HG03342 (cell line): Measurements from ENCODE around the gene SLMAP.
"Not testable (repeated sequence)": the region's sequence is repeated elsewhere in the genome, so short reads cannot be mapped to it uniquely, and the experiment has no call there.

Experiments used
- ATAC-seq: cut with Tn5 transposase; IDR thresholded peaks from one replicate; pipeline ENCODE4 v1.9.1; 2021; ENCODE audit warnings: mild to moderate bottlenecking, moderate library complexity; ENCODE audit not compliant: unreplicated experiment

SLMAP gene

DNA sequence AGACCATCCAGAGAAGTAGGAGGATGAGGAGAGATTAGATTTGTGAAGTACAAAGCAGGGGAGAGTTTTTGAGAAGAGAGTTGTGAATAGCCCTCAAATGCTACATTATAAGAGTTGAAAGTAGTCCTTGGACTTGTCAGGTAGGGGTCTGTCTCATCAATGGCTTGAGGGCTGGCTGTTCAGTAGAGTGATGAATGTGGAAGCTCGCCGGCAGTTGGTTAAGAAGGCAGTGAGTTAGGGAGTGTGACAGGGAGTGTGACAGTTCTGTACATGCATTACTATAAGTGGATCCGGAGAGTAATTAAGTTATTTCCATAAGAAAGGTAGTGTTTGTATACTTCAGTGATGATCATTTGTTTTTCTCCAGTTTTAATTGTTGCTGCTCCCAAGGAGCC, 32.5 kb downstream of the SLMAP start:
- ATAC-seq, result no peak

DNA sequence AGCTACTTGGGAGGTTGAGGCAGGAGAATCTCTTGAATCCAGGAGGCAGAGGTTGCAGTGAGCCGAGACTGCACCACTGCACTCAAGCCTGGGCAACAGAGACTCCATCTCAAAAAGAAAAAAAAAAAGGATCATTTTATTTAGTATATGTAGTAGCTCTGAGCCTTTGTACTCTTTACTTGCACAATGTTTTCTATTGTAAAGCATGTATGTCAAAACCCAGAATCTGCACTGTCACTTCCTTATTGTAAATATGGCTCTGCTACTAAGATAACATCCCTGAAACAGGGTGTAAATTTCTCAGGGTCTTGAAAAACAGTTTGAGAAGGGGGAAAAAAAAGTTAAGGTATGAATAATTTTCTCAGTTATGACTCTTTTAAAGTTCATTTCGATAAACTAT, 35.1 kb downstream of the SLMAP start:
- no peak for ATAC-seq

DNA sequence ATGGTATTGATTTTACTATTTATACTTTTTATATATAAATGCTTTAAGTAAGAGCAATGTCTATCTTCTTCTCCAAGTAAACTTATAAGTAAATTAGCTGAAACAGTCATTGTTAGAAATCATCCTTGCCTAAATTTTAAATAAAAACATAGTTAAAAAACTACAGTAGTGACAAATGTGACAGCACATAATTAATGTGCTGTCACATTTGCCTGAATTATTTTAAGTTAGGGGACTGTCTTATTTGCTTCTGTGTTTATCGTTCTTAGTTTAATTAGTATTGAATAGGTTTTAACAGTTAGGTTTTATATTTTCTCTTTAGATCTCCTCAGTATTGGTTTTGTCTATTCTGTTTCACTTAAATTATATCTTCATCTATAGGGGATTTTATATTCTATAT, 36.1 kb downstream of the SLMAP start:
- ATAC-seq, result no peak

DNA sequence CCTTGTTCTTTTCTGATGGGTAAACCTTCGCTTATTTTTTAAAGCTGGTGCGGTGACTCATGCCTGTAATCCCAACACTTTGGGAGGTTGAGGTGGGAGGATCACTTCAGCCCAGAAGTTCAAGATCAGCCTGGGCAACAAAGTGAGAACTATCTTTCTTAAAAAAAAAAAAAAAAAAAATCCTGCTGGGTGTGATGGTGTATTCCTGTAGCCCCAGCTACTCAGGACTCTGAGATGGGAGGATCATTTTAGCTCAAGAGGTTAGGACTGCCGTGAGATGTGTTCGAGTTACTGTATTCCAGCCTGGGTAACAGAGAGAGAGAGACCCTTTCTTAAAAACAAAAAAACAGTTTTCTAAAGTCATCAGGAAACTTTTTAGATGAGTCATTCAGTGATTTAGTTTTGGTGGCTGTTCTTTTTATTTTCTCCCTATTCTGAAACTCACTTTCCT, 37.7 kb downstream of the SLMAP start:
- no peak for ATAC-seq

DNA sequence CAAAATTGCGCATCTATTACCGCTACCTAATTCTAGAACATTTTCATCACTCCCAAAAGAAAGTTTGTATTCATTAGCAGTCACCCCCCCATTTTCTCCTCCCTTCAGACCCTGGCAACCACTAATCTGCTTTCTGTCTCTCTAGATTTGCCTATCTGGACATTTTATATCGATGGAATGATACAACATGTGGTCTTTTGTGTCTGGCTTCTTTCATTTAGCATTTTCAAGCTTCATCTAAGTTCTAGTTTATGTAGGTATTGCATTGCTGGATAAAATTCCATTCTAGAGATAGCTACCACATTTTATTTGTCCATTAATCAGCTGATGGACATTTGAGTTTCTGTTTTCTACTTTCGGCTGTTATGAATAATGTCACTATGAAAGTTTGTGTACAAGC, 38.4 kb downstream of the SLMAP start:
- ATAC-seq, result no peak

DNA sequence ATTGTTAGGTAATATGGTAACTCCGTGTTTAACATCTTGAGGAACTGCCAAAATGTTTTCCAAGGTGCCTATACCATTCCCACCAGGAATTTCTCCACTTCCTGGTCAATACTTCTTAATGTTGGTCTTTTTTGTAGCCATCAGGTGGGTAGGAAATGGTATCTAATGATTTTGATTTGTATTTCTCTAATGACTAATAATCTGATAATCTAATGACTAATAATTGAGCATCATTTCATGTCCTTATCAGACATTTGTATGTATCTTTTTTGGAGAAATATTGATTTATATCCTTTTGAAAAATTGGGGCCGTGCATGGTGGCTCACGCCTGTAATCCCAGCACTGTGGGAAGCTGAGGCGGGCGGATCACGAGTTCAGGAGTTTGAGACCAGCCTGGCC, 38.8 kb downstream of the SLMAP start:
- ATAC-seq, result no peak

DNA sequence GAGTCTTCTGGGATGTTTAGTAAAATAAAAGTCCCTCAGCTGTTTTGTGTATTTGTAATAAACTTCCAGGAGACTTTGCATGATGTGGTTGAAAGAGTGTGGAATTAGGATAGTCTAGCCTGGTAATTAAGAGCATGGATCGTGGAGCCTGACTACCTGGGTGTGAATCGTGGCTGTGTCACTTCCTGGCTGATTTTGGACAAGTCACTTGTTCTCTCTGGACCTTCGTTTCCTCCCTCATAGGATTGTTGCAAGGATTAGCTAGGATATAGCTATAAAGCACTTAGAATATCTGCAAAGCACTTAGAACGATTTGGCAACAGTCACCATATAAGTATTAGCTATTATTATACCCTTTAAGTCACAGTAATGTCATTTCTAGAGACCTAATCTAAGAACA, 40.2 kb downstream of the SLMAP start:
- ATAC-seq, result no peak

DNA sequence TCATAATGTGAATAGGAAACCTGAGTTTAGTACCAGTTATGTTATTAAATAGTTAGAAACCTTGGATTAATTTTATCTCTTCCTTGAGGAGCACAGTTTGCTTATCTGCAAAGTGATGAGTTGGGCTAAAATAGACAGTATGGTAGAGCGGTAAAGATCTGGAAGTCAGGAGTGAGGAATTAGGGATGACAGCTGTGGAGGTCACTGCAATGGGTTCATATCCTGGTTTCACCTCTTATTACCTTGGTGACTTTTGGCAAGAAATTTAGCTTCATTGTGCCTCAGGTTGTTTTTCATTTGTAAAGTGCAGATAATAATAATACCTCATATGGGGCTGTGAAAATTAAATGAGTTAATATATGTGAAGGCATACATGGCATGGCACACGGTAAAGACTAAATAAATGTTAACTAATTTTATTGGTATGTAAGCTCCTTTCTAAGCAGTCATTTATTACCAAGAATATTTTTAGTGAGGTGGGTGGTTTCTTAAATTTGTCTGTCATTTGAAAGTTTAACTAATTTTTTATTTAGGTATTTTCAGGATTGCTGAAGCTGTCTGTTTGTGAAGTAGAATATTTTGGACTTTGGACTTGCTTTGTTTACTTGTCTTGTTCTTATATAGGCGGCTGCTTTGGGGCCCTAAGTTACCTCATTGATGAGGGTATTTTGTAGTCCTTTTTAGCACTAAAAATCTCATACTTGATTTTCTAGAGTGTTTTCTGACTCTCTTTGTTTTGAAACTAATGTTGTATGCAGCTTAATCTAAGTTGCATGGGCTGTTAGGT, 41.8 kb downstream of the SLMAP start:
- ATAC-seq, result no peak

DNA sequence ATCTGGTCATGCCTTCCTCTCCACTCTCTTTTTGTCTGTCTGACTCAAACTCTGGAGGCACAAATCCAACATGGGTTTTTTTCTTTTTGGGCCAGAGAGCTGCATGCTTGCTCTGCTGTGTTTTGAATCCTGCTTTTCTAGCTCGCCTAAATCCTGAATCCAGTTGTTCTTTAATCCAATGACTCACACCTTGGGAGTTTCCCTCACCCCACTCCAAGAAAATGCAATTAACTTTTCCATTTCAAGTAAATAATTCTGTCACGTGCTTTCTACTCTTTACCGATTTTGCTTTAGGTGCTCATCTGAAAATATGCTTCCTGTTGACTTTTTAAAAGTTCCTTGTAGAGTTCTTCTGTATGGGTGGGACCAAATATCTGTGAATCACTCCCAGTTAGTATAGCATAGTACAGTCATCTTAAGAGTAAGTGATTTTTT, 47.6 kb downstream of the SLMAP start:
- no peak for ATAC-seq

DNA sequence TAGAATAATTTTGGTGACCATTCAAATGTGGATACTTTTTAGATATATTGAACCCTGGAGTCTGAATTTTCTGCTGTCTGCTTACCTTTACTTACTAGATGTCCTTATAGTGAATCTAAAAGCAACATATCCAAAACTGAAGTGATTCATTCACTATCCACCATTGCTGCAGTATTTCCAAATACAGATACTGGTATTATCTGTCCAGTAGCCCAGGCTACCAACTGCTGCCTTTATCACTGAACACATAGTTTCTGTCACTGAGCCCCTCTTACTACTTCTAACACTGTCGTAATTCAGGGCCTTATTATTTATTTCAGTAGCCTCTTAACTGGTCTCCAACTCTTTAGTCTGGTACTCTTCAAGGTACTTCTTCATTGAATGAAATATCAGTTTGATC, 49.2 kb downstream of the SLMAP start:
- ATAC-seq, result no peak

DNA sequence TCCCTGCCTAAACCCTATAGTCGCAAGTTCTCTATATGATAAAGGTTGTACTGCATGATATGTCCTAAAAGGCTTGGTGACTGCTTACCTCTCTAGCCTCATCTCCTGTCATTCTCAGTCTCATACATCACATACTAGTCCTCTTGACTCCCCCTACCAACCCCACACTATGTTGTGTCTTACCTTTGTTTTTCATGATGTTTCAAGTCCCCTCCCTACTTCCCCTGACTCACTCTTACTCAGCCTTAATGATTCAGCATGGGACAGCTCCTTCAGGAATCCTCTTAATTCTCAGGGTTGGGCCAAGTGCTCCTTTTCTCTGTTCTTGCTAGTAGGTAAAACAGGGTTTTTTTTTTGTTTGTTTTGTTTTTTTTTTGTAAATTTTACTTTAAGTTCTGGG, 49.6 kb downstream of the SLMAP start:
- ATAC-seq, result no peak

DNA sequence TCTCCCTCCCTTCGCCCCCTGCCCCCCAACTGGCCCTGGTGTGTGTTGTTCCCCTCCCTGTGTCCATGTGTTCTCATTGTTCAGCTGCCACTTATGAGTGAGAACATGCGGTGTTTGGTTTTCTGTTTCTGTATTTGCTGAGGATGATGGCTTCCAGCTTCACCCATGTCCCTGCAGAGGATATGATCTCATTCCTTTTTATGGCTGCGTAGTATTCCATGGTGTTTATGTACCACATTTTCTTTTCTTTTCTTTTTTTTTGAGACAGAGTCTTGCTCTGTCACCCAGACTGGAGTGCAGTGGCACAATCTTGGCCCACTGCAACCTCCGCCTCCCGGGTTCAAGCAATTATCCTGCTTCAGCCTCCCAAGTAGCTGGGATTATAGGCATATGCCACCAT, 50.1 kb downstream of the SLMAP start:
- ATAC-seq, result not testable (repeated sequence)

DNA sequence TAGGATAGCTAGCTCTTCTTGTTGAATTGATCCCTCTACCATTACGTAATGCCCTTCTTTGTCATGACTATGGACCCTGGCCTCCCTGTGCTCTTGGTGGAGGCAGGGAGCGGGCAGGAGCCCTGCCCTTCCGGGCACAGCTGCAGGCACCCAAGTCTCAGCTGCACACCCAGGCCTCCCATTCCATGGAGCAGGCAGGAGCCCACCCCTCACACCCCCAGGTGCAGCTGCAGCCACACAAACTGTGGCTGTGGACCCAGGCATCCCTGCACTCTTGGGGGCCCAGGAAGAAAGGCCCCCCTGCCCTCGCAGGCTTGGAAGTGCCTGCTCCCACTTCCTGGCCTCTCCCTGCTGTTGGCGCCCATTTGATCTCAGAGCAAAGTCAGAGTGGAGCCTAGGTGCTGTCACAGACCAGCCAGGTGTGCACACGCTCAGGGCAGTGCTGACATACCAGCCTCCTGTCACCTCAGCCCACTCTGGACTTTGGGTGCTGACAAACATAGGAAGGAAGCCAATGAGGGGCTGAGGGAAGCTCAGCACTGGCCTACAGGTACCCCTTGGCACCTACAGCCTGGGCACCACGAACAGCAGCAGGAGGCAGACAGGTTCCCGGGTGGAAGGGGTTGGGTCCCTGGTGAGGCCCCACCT, 53.0 kb downstream of the SLMAP start:
- no peak for ATAC-seq

DNA sequence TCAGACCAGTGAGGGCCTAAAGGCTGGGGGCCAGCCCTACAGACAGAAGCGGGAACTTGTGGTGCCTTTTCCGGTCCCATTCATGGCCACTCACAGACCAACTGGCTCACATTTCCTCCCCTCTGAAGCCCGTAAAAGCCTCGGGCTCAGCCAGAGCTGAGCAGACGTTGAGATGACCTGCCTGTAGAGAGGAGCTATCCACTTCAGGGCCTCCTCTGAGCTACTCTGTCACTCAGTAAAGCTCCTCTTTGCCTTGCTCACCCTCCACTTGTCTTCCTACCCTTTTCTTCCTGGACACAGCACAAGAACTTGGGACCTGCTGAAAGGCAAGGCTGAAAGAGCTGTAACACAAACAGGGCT, 53.5 kb downstream of the SLMAP start:
- ATAC-seq, result no peak

DNA sequence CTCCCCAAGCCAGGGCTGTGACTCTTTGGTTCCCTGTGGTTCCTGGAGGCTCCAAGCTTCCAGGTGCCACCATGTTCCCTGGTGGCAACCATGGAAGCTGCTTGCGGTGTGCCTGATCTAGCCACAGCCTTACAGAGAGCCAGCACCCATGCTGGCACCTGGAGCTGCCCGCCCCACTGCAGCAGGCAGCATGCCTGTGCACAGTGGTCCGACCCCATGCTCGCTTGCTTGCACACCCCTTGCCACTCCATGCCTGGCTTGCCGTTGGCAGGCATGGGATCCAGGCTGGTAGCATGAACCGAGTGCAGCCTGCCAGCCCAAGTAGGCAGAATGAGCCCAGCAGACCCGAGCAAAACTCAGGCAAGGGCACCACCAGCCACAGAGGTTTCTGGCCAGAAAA, 53.9 kb downstream of the SLMAP start:
- no peak for ATAC-seq

DNA sequence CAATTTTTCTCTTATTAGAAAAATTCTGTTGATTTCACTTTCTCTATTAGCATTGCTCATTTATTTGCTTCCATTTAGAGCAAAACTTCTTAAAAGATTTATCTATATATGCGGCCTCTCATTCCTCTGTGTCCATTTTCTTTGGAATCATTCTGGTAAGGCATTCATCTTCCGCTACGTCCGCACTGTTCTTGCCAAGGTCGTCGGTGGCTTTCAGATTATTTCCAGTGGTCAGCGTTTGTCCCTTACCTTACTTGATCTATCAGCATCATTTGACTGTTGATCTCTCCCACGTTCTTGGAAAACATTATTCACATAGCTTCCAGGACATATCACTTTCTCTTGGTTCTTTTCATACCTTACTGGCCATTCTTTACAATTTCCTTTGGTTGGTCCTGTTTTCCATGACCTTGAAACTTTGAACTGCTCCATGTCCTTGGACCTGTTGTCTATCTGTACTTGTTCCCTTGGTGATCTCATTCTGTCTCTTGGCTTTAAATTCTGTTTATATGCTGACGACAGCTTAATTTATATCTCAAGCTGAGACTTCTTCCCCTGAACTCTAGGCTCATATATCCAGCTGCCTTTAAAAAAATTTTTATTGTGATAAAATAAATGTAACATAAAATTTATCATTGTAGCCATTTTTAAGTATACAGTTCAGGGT, 54.5 kb downstream of the SLMAP start:
- ATAC-seq, result no peak

DNA sequence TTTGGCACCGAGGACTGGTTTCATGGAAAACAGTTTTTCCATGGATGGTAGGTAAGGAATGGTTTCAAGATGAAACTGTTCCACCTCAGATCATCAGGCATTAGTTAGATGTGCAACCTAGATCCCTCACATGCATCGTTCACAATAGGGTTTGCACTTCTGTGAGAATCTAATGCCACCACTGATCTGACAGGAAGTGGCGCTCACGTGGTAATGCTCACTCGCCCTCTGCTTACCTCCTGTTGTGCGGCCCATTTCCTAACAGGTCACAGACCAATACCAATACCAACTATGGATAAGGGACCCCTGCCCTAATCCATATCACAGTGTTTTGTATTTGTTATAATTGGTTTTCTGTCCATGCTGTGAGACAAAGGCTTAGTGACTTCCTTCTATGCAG, 58.9 kb downstream of the SLMAP start:
- no peak for ATAC-seq

DNA sequence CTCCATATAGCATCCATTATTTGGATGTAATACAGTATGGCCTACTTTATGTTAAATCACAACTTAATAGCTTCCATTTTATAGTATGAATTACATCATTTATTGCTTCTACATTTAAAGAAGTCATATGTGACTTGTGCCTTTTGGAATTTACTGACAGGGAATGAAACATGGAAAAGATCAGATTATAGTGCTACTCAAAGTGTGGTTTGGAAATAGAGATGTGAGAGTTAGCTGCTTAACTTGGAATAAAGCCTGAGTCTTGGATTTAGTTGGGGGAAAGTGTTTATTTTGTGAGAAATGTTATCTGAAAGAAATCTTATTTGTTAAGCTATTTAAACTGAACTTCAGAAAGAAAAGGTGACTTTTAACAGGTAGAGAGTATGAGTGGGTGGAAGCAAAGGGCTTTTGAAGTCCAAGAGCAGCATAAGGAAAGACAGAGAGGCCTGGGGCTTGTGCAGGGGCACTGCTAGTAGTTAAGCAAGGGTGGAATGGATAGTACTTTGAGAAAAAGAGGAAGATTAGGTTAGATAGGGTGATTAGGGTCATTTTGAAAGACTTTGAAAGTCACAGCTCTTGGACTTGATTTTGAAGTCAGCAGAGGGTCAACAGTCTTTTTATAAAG, 60.5 kb downstream of the SLMAP start:
- no peak for ATAC-seq

DNA sequence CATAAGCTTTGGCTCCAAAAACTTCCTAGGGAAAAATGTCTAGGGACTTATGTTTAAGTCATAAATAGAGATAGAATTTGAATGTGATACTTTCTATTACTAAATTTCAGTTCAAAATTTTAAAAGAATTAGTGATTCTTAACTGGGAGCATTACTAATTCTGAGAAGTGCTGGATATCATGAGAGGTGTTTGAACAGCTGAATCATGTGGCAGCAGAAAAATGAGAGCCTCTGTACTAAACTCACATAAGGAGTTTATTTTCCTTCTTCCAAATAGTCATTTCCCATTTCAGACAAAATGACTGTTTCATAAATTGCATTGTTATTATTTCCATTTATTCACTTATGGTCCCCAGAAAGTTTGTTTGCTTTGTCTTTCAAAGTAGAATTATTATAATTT, 62.7 kb downstream of the SLMAP start:
- ATAC-seq, result no peak

DNA sequence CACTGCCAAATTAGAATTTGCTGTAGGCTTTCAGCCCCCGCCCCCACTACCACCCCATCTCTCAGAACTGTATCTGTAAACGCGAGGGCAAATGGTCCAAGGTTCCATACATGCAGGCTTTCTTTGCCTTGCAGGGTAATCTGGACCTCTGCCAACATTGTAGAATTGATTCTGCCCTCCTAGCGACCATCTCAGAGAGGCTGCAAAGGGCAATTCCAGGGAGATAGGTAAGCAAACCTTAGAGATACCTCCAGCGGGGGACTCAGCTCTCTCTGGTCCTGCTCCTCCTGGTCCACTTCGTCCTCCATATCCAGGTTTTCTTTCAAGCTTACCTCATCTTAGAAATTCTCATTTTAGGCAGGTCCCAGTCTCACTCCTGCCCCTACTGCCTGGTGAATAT, 64.4 kb downstream of the SLMAP start:
- ATAC-seq, result no peak

DNA sequence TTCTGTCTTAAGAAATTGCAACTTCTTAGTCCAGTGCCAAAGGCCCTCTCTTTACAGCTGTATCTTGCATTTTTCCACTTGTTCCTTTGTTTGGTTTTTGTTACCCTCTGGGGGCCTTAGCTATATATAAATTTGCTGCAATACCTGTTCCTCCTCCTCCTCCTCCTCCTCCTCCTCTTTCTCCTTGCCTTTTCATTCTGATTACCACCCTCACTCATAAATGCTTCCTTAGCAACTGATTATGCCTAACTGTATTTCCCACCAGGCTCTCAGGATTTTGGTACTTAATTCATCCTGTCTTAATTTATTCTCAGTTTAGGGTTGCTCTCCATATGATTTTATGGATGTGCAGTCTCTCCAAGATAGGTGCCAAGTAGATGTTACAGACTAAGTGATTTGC, 65.7 kb downstream of the SLMAP start:
- ATAC-seq, result no peak

DNA sequence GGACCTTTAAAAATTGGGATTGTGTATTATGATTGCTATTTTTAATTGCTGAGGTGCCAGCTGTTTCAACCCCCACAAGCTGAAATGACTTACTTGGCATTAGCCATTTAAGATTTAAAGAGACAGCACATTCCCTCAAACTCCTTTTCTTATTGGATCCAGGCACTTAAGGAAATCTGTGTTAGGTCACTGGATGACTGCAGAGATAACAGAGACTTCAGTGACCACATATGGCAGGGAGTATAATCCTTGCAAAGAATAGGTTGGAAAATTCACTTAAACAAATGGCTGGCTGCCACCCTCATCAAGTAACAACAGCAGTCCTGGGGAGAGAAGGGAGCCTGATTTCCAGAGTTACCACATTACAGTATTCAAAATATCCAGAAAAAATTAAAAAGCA, 66.6 kb downstream of the SLMAP start:
- no peak for ATAC-seq
